H1 (cell line): Measurements from ENCODE around the gene ASB6. TPM values are rescaled to one million over a fixed set of nuclear protein-coding genes. Genes with fewer than 3 reads are reported as not detected.

ENCODE experiments used
- CTCF ChIA-PET: fragments of 300-600 bp; sonication (Branson Sonifier 250); formaldehyde crosslinking; loops from one replicate; lab custom pipeline; 2021; ENCODE audit not compliant: partially characterized antibody; lab: Charles Lee
- POLR2A ChIA-PET: fragments of 300-600 bp; sonication (Branson Sonifier 250); formaldehyde crosslinking; loops from one replicate; lab custom pipeline; 2021; ENCODE audit warnings: inconsistent platforms; ENCODE audit not compliant: partially characterized antibody; lab: Charles Lee
- DNase-seq, 2 experiments: peaks; one replicate each; pipeline versions ENCODE4 v3.0.0 to v3.0.0-alpha.2; 2010 to 2022; ENCODE audit warnings: low spot score in 2 of 2, low read depth in 1 of 2, mixed read lengths in 1 of 2
- FAIRE-seq: peaks from 2 replicates; lab custom pipeline; 2011; peaks lifted over from hg19 to GRCh38; lab: Jason Lieb, UNC
- H2AFZ ChIP-seq: 2 replicates; pipeline ENCODE4 v1.8.1; 2012; ENCODE audit warnings: low read length, inconsistent platforms
- H2AK5ac ChIP-seq: 2 replicates; pipeline ENCODE4 v1.6.1; 2013; ENCODE audit warnings: low read depth, low read length
- H2BK120ac ChIP-seq: replicated peaks from 2 replicates; pipeline ENCODE3; 2013; ENCODE audit warnings: low read depth, low read length, inconsistent platforms
- H2BK12ac ChIP-seq: 2 replicates; pipeline ENCODE4 v1.6.1; 2013; ENCODE audit warnings: low read depth, low read length
- H2BK15ac ChIP-seq: 2 replicates; pipeline ENCODE4 v1.6.1; 2013; ENCODE audit warnings: low read length
- H2BK20ac ChIP-seq: 2 replicates; pipeline ENCODE4 v1.6.1; 2013; ENCODE audit warnings: low read length
- H2BK5ac ChIP-seq: 2 replicates; pipeline ENCODE4 v1.6.1; 2013; ENCODE audit warnings: low read depth, low read length
- H3K14ac ChIP-seq: 2 replicates; pipeline ENCODE4 v1.6.1; 2013; ENCODE audit warnings: inconsistent platforms; ENCODE audit not compliant: insufficient read length
- H3K18ac ChIP-seq: 2 replicates; pipeline ENCODE4 v1.6.1; 2013; ENCODE audit warnings: low read length; ENCODE audit errors: extremely low read depth
- H3K23ac ChIP-seq: 2 replicates; pipeline ENCODE4 v1.6.1; 2013; ENCODE audit warnings: inconsistent platforms; ENCODE audit not compliant: insufficient read length
- H3K23me2 ChIP-seq: 2 replicates; pipeline ENCODE4 v1.6.1; 2013; ENCODE audit warnings: low read depth, low read length
- H3K27ac ChIP-seq: 2 replicates; pipeline ENCODE4 v1.6.1; 2011; ENCODE audit warnings: low read depth, low read length, inconsistent platforms
- H3K27me3 ChIP-seq, 4 experiments: replicated peaks in 1 of 4; 1 replicate in 1 of 4; 2 replicates in 3 of 4; pipeline versions ENCODE4 v1.6.1 to v1.8.1; 2011 to 2013; ENCODE audit warnings: low read length in 3 of 4, mild to moderate bottlenecking in 3 of 4, inconsistent platforms in 2 of 4, mixed read lengths in 2 of 4, moderate library complexity in 1 of 4; ENCODE audit not compliant: control insufficient read depth in 3 of 4, insufficient read depth in 3 of 4; ENCODE audit errors: extremely low read depth in 1 of 4
- H3K36me3 ChIP-seq, 4 experiments: 2 replicates each; pipeline versions ENCODE4 v1.6.1 to v1.8.1; 2011 to 2013; ENCODE audit warnings: mild to moderate bottlenecking in 4 of 4, low read length in 3 of 4, moderate library complexity in 2 of 4, control low read depth in 1 of 4, inconsistent platforms in 1 of 4; ENCODE audit not compliant: insufficient read depth in 4 of 4, control insufficient read depth in 2 of 4
- H3K4ac ChIP-seq: replicated peaks from 2 replicates; pipeline ENCODE3; 2013; ENCODE audit warnings: low read length, low read depth, mixed read lengths, inconsistent platforms; ENCODE audit not compliant: insufficient read length
- H3K4me1 ChIP-seq, 4 experiments: replicated peaks in 1 of 4; 1 replicate in 1 of 4; 2 replicates in 3 of 4; pipeline versions ENCODE4 v1.6.1 to v1.8.1; 2011 to 2013; ENCODE audit warnings: low read length in 3 of 4, inconsistent platforms in 2 of 4, mixed read lengths in 1 of 4; ENCODE audit not compliant: insufficient read depth in 4 of 4, control insufficient read depth in 3 of 4
- H3K4me2 ChIP-seq, 2 experiments: 2 replicates each; pipeline versions ENCODE4 v1.6.1 to v1.8.1; 2011 to 2013; ENCODE audit warnings: low read depth in 2 of 2, low read length in 2 of 2, control low read depth in 1 of 2, inconsistent platforms in 1 of 2, mild to moderate bottlenecking in 1 of 2; ENCODE audit not compliant: insufficient read depth in 1 of 2
- H3K4me3 ChIP-seq, 4 experiments: fragments of 200-600, 300-600 bp in 1 of 4; sonication (generic), shearing (Covaris generic), sonication (Bioruptor Twin) in 1 of 4; 2 replicates each; pipeline versions ENCODE4 v1.5.1 to v1.8.1; 2011 to 2016; ENCODE audit warnings: low read length in 4 of 4, low read depth in 3 of 4, control low read depth in 2 of 4, inconsistent platforms in 2 of 4, mild to moderate bottlenecking in 2 of 4, mixed read lengths in 1 of 4, moderate library complexity in 1 of 4; ENCODE audit not compliant: insufficient read depth in 2 of 4; ENCODE audit errors: extremely low read depth in 1 of 4
- H3K56ac ChIP-seq: replicated peaks from 2 replicates; pipeline ENCODE3; 2013; ENCODE audit warnings: low read depth, mild to moderate bottlenecking, mixed read lengths, low read length, inconsistent platforms; ENCODE audit not compliant: insufficient read length
- H3K79me1 ChIP-seq: 2 replicates; pipeline ENCODE4 v1.6.1; 2013; ENCODE audit warnings: low read depth, low read length, control low read depth
- H3K79me2 ChIP-seq, 2 experiments: 2 replicates each; pipeline versions ENCODE4 v1.6.1 to v1.8.1; 2012 to 2013; ENCODE audit warnings: low read length in 2 of 2, mild to moderate bottlenecking in 2 of 2, inconsistent platforms in 1 of 2; ENCODE audit not compliant: insufficient read depth in 2 of 2, control insufficient read depth in 1 of 2
- H3K9ac ChIP-seq, 4 experiments: replicated peaks in 1 of 4; 1 replicate in 1 of 4; 2 replicates in 3 of 4; pipeline versions ENCODE4 v1.6.1 to v1.8.1; 2011 to 2013; ENCODE audit warnings: low read depth in 3 of 4, low read length in 3 of 4, control low read depth in 2 of 4, mild to moderate bottlenecking in 2 of 4, moderate library complexity in 2 of 4, inconsistent platforms in 1 of 4; ENCODE audit errors: extremely low read depth in 1 of 4
- H3K9me3 ChIP-seq, 2 experiments: 2 replicates each; pipeline versions ENCODE4 v1.6.1 to v1.8.1; 2012 to 2013; ENCODE audit warnings: mild to moderate bottlenecking in 2 of 2, moderate library complexity in 2 of 2, control low read depth in 1 of 2, inconsistent platforms in 1 of 2, low read depth in 1 of 2, low read length in 1 of 2, mixed read lengths in 1 of 2; ENCODE audit not compliant: insufficient read depth in 2 of 2
- H4K20me1 ChIP-seq, 2 experiments: replicated peaks in 1 of 2; 2 replicates each; pipeline versions ENCODE3 to v1.8.1; 2011 to 2013; ENCODE audit warnings: inconsistent platforms in 2 of 2, low read length in 2 of 2, mild to moderate bottlenecking in 1 of 2; ENCODE audit not compliant: insufficient read depth in 2 of 2, control insufficient read depth in 1 of 2
- H4K5ac ChIP-seq: 2 replicates; pipeline ENCODE4 v1.6.1; 2013; ENCODE audit warnings: low read length, low read depth, mixed read lengths, inconsistent platforms; ENCODE audit not compliant: insufficient read length
- H4K8ac ChIP-seq: 2 replicates; pipeline ENCODE4 v1.8.0; 2013; ENCODE audit warnings: mild to moderate bottlenecking, moderate library complexity, low read length, inconsistent platforms; ENCODE audit not compliant: insufficient read depth; ENCODE audit errors: extremely low read depth
- H4K91ac ChIP-seq: replicated peaks from 2 replicates; pipeline ENCODE3; 2013; ENCODE audit warnings: low read length, mixed read lengths, inconsistent platforms; ENCODE audit not compliant: insufficient read length
- BACH1 ChIP-seq: IDR thresholded peaks from 2 replicates; pipeline ENCODE4 v1.6.1; 2012; ENCODE audit warnings: low read length, improper control_type of control experiment
- GTF2F1 ChIP-seq: IDR thresholded peaks from 2 replicates; pipeline ENCODE4 v1.6.1; 2012; ENCODE audit warnings: low read depth, low read length, improper control_type of control experiment, borderline replicate concordance
- HDAC2 ChIP-seq, 2 experiments: fragments of 300-600 bp in 1 of 2; sonication (generic) in 1 of 2; IDR thresholded peaks; 2 replicates each; pipeline ENCODE4 v1.6.1; 2011 to 2012; ENCODE audit warnings: low read depth in 2 of 2, low read length in 2 of 2, mild to moderate bottlenecking in 2 of 2, moderate library complexity in 2 of 2, borderline replicate concordance in 1 of 2, inconsistent platforms in 1 of 2
- KDM1A ChIP-seq: fragments of 200-600, 300-600 bp; sonication (generic); IDR thresholded peaks from 2 replicates; pipeline ENCODE4 v1.7.1; 2016; ENCODE audit warnings: mild to moderate bottlenecking, low read length, borderline replicate concordance
- NANOG ChIP-seq: IDR thresholded peaks from 2 replicates; pipeline ENCODE4 v1.6.1; 2011; ENCODE audit warnings: low read length, low read depth, mild to moderate bottlenecking, inconsistent platforms; ENCODE audit not compliant: insufficient read depth, poor library complexity, severe bottlenecking
- PHF8 ChIP-seq: fragments of 200-600 bp; sonication (generic); conservative IDR thresholded peaks from 2 replicates; pipeline ENCODE4 v1.7.1; 2012; ENCODE audit warnings: low read depth, mild to moderate bottlenecking, inconsistent platforms, low read length, moderate library complexity
- RFX5 ChIP-seq: IDR thresholded peaks from 2 replicates; pipeline ENCODE4 v1.6.1; 2011; ENCODE audit warnings: low read depth, low read length, improper control_type of control experiment, borderline replicate concordance
- SP2 ChIP-seq: IDR thresholded peaks from 2 replicates; pipeline ENCODE4 v1.6.1; 2012; ENCODE audit warnings: mild to moderate bottlenecking, low read length, inconsistent platforms
- SP4 ChIP-seq: IDR thresholded peaks from 2 replicates; pipeline ENCODE4 v1.6.1; 2012; ENCODE audit warnings: low read length, inconsistent platforms
- TAF1 ChIP-seq: IDR thresholded peaks from 2 replicates; pipeline ENCODE4 v1.6.1; 2011; ENCODE audit warnings: mild to moderate bottlenecking, low read depth, low read length
- WGBS, 2 experiments: shearing (Covaris generic) in 1 of 2; methylation state at CpG; one replicate each; pipeline versions ENCODE4 v1.1.6 to v1.1.7; 2013 to 2015; ENCODE audit warnings: low lambda C conversion rate in 2 of 2, mixed read lengths in 2 of 2, inconsistent platforms in 1 of 2, low coverage in 1 of 2, missing lambda C conversion rate in 1 of 2; ENCODE audit not compliant: insufficient replicate concordance in 2 of 2, insufficient coverage in 1 of 2, insufficient read length in 1 of 2; ENCODE audit errors: extremely low coverage in 1 of 2, missing lambda C conversion rate in 1 of 2; 5-methylcytosine and 5-hydroxymethylcytosine counted together
- polyA plus RNA-seq, 7 experiments: library from polyadenylated mRNA; depleted of rRNA in 3 of 7; stranded (reverse) in 5 of 7; unstranded in 2 of 7; fragments of >200 nt in 5 of 7; fragments of 200-250 nt in 2 of 7; gene quantifications; 1 replicate in 5 of 7; 2 replicates in 1 of 7; 4 replicates in 1 of 7; pipeline versions ENCODE4 v1.2.1 to v1.2.3, GENCODE V29; 2011 to 2013; ENCODE audit warnings: missing spikeins in 2 of 7, mixed read lengths in 2 of 7
- total RNA-seq: library from RNA; stranded (reverse); fragmentation: NEBNext Ultra II Directional; extraction: Animal tissue kit (Norgen Biotek cat#: 25700); gene quantifications from 2 replicates; pipeline ENCODE4 v1.2.1, GENCODE V29; 2021

The ASB6 gene
- total and polyA plus RNA-seq, 2 of the 8 experiments (the other 6 are each of a cell fraction or from before 2014, with no cell fraction given): 14.0 to 17.3 TPM

- peak overlapping the region; percentile 60 for H3K18ac ChIP-seq
- no peak overlapping the region for H3K4ac ChIP-seq
- no peak overlapping the region for H3K27ac ChIP-seq
- H3K56ac ChIP-seq: no peak overlapping the region
- H4K20me1 ChIP-seq: peaks cover 1 to 2% of the 10 kb centered on the region in 2 experiments
- no peaks in the 10 kb centered on the region for H3K79me1 ChIP-seq
- H3K27me3 ChIP-seq: peaks cover 18 to 36% (median 30%) of the 10 kb centered on the region in 4 experiments
- peak overlapping the region in 1 of 4 experiments; percentile 64; a peak in 1 of 7 replicates for H3K9ac ChIP-seq
- H3K4me3 ChIP-seq: peak overlapping the region; percentile 34 to 63 (median 40)
- POLR2A ChIA-PET: interaction anchor here (0.6 to 1.7 kb wide), 7 partner anchors 10 to 920 kb away, joined by 3 to 5 read pairs (median 3); partner anchors contain the start of gene IER5L
- 4% methylated on average over 65 of the region's 82 CpGs; no CpG with 5 or more reads in 1 of the 2 experiments for WGBS, 2 experiments
- FAIRE-seq (no peak), DNase-seq (peak in 1 of 2 experiments; percentile 69)
- H4K91ac ChIP-seq: peak overlapping the region; percentile 73
- no peaks in the 10 kb centered on the region for H3K79me2 ChIP-seq
- 0 out of 2 replicates have a peak overlapping the region, but pooled peaks have one; percentile 50 for H2BK12ac ChIP-seq
- no peak overlapping the region for H2BK20ac ChIP-seq
- no peak overlapping the region for H4K5ac ChIP-seq
- no peak overlapping the region for H3K14ac ChIP-seq
- no peaks in the 10 kb centered on the region for H3K9me3 ChIP-seq
- H2BK15ac ChIP-seq: 0 out of 2 replicates have a peak overlapping the region, but pooled peaks have one; percentile 46
- peak overlapping the region; percentile 16; the same call in 1 of the 2 replicates for H4K8ac ChIP-seq
- H2BK120ac ChIP-seq: no peak overlapping the region
- H3K4me1 ChIP-seq: peaks cover 0 to 4% (median 2%) of the 10 kb centered on the region in 4 experiments; a peak in 5 of 7 replicates
- no peak overlapping the region for H3K23ac ChIP-seq
- H3K23me2 ChIP-seq: peaks cover 12% of the 10 kb centered on the region; the same call in 1 of the 2 replicates
- peak overlapping the region; percentile 42; the same call in 1 of the 2 replicates for H2AFZ ChIP-seq
- no peak overlapping the region for H2AK5ac ChIP-seq
- CTCF ChIA-PET: interaction anchor here (0.6 to 8.1 kb wide), 16 partner anchors 7 to 489 kb away, joined by 3 to 104 read pairs (median 6); partner anchors contain the start of gene IER5L
- no peaks in the 10 kb centered on the region for H3K36me3 ChIP-seq
- peak overlapping the region; percentile 72 to 76 for H3K4me2 ChIP-seq
- no peak overlapping the region; the same call in 1 of the 2 replicates for H2BK5ac ChIP-seq
- TF ChIP-seq NANOG (no peak), GTF2F1 (no peak), KDM1A (no peak), TAF1 (no peak), SP4 (no peak), HDAC2 (IDR thresholded peaks at IDR 0.05; ENCODE audit: borderline replicate concordance in 1 of 2, low read depth in 2 of 2, low read length in 2 of 2) (0 out of 4 replicates have a peak, but pooled peaks of 1 of the 2 experiments have one; percentile 20), PHF8 (0 out of 2 replicates have a peak, but pooled peaks have one; percentile 50), RFX5 (no peak), BACH1 (no peak), SP2 (no peak)
Measured at GRCh38 chr9:129619787-129620668, 21.9 kb downstream of the ASB6 start.
